Pulmonary artery endothelial cell (primary cell): ENCODE data around the gene NCLN. TPM values are rescaled to one million over a fixed set of nuclear protein-coding genes. Genes with fewer than 3 reads are reported as not detected.
"Not testable (repeated sequence)": the region's sequence is repeated elsewhere in the genome, so short reads cannot be mapped to it uniquely, and the experiment has no call there.

Source experiments
- DNase-seq: peaks from one replicate; pipeline ENCODE4 v3.0.0-alpha.2; 2011; ENCODE audit warnings: low read depth, low spot score
- total RNA-seq: library from RNA; depleted of rRNA; stranded (reverse); fragments of >200 nt; gene quantifications from 2 replicates; pipeline ENCODE4 v1.2.3, GENCODE V29; 2014

The NCLN gene
- total RNA-seq, 1 donor from 2014 or later: 61.1 TPM

DNA sequence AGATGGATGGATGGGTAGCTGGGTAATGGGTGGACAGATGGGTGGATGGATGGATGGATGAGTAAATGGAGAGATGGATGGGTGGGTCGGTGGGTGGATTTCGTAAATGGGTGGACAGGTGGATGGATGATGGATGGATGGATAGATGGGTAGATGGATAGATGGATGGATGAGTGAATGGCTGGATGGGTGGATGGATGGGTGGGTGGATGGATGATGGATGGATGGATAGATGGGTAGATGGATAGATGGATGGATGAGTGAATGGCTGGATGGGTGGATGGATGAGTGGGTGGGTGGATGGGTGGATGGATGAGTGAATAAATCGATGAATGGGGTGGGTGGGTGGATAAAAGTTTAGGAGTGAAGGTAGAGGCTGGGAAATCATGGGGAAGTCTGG is 31.3 kb upstream of the NCLN start:
- not testable (repeated sequence) for DNase-seq

- DNase-seq: peak; percentile 100
Observed at GRCh38 chr19:3154957-3155736, 30.6 kb upstream of the NCLN start.

GRCh38 chr19:3157096-3157845 is 28.5 kb upstream of the NCLN start:
- DNase-seq: no peak

GRCh38 chr19:3159565-3159964 is 26.2 kb upstream of the NCLN start:
- no peak for DNase-seq

GRCh38 chr19:3160219-3160618 is 25.5 kb upstream of the NCLN start:
- no peak for DNase-seq

DNA sequence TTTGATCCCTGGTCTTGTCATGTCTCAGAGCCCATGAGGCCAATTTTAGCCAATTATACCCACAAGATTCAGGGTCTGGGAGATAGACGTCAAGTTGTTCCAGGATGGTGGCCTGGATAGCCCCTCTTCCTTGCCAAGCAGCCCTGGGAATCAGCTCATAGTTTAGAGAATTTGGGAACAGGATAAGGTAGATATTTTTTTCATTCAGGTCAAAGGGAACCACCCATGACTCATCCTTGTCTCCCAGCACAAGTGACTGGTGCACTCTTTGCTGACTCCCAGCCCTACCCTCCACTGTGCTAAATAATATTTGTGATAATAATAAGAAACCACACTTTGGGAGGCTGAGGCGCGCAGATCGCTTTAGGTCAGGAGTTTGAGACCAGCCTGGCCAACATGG is 24.3 kb upstream of the NCLN start:
- no peak for DNase-seq

DNA sequence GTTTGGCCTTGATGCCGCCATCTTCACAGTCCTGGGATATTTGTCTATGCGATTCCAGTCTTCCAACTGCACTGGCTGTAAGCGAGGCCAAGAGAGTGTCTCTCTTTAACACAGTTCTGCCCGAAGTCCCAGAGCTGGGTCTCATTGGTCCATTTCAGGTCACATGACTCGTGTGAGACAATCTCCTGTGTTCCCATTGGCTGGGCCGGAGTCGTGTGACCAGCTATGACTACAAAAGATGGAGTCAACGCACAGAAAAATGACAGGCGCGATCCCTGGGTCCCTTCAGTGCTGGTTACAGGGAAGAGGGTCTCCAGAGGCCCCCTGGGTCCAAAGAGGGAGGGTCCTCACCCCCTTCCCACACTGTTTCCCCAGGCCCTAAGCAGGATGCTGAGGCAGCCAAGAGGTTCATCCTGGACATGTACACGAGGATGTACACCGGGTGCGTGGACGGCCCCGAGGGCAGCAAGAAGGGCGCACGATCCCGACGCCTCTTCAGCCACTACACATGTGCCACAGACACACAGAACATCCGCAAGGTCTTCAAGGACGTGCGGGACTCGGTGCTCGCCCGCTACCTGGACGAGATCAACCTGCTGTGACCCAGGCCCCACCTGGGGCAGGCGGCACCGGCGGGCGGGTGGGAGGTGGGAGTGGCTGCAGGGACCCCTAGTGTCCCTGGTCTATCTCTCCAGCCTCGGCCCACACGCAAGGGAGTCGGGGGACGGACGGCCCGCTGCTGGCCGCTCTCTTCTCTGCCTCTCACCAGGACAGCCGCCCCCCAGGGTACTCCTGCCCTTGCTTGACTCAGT is 23.1 kb upstream of the NCLN start:
- no peak for DNase-seq

GRCh38 chr19:3163230-3163886 is 22.4 kb upstream of the NCLN start:
- DNase-seq: peak; percentile 27

GRCh38 chr19:3163943-3164342 is 21.8 kb upstream of the NCLN start:
- DNase-seq: no peak

DNA sequence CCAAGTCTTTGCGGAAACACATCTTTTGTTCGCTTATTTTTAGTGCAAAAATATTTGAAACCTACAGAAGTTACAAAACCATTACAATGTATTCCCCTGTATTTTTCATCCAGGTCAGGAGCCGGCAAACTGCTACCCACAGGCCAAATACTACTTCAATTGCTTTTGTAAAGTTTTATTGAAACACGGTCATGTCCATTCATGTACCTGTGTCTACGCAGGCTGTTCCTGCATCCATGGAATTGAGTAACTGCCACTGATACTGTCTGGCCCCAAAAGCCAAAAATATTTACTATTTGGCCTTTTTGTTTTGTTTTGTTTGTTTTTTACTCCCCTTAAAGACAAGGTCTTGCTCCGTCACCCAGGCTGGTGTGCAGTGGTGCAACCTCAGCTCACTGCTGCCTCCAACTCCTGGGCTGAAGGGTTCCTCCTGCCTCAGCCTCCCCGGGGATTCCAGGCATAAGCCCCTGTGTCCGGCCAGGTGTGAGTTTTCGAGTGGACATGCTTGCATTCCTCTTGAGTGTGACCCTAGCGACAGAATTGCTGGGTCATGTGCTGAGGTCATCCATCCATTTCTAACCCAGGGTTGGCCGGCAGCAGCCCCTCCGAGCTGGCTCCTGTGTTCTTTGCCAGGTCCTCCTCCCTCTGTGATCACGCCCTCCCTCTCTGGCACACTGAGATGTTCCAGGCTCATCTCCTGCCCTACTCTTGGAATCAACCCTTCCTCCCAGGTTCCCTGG is 18.0 kb upstream of the NCLN start:
- DNase-seq: no peak

DNA sequence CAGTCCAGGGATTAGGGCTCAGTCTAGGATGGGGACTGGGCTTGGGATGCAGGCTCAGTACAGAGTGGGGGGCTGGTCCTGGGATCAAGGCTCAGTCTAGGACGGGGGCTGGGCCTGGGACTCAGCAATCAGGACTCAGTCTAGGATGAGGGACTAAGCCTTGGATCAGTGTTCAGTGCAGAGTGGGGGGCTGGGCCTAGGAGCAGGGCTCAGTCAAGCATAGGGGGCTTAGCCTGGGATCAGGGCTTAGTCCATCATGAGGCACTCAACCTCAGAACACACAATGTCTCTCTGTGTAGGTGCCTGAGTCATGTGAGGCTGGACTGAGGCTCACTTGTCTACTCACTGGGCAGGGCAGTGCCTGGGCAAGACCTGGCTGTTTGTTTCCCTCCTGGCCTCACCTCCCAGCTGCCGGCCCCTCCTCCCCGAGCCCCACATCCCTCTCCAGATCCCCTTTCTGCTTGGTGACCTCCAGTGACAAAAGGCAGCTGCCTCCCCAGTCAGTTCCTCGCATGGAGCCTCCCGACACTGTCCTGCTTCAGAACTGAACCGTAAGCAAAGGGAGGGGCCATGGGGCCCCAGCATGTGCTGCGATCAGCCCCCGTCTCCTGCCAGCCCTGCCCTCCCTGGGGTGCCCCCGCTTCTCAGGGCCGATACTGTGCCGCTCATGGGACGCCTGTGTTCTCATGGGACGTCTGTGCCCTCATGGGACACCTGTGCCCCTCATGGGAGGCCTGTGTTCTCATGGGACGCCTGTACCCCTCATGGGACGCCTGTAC is 13.6 kb upstream of the NCLN start:
- no peak for DNase-seq

DNA sequence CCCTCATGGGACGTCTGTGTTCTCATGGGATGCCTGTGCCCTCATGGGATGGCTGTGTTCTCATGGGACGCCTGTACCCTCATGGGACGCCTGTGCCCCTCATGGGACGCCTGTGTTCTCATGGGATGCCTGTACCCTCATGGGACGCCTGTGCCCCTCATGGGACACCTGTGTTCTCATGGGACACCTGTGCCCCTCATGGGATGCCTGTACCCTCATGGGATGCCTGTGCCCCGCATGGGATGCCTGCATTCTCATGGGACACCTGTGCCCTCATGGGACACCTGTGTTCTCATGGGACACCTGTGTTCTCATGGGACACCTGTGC is 13.1 kb upstream of the NCLN start:
- DNase-seq: not testable (repeated sequence)

DNA sequence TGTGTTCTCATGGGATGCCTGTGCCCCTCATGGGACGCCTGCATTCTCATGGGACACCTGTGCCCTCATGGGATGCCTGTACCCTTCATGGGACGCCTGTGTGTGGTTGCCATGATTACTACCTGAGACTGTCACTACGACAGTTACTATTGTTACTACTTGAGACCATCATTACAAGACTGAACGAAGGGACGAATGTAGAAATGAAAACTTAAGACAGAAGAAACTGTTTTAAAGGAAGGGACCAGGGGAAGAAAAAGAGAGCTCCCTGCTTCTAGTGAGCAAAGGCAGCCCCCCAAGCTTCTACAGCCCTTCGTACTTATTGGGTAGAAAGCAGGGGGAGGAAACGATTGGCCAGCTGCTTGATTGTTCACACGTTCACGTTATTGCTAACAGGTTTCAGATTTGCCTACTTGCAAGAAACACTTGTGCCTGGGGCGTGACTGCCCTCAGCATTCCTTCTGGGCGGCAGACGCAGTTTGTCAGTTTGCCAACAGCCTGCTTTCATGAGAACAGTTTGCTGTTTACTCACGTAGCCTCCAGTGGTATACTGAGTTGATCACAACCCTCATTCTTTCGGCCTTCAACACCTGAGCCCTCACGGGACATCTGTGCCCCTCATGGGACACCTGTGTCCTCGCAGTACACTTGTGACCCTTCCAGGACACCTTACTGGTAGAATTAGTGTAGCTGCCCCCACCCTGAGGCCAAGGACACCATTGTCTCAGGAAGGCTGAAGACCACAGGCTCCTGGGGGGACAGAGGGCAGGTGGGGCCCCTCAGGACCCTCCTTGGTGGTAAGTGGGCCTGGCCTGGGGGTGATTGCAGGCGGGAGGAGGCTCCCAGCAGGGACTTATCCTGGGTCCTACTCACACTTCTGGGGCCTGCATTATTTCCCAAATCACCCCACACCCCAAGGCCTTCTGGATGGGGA is 9.7 kb upstream of the NCLN start:
- DNase-seq: no peak

DNA sequence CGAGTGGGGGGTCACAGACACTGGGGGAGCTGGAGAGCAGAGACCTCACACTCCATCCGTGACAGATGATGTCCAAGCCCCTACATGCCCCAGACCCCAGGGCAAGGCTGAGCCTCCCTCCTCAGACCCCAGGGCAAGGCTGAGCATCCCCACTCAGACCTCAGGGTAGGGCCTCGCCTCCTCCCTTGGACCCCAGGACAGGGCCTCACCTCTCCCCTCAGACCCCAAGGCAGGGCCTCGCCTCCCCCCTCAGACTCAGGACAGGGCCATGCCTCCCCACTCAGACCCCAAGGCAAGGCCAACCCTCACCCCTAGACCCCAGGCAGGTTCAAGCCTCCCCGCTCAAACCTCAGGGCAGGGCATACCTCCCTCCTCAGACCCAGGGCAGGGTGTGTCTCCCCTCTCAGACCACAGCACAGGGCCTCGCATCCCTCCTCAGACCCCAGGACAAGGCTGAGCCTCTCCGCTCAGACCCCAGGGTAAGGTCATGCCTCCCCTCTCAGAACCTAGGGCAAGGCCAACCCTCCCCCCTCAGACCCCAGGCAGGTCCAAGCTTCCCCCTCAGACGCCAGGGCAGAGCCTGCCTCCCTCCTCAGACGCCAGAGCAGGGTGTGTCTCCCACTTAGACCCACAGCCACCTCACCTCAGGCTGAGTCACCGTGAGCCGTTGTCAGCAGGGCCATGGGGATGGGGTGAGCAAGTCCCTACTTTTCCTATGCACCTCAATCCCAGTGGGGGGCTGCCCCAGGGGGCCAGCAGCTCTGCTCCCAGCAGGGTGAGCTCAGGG is 8.8 kb upstream of the NCLN start:
- no peak for DNase-seq

- DNase-seq: no peak
Observed at GRCh38 chr19:3178377-3178972, 7.3 kb upstream of the NCLN start, which contains the start of gene S1PR4. TSS of gene S1PR4 (plus strand) at chr19:3178769. CDS start at chr19:3178793, 24 bp downstream.

GRCh38 chr19:3178973-3179738 is 6.6 kb upstream of the NCLN start:
- no peak for DNase-seq

DNA sequence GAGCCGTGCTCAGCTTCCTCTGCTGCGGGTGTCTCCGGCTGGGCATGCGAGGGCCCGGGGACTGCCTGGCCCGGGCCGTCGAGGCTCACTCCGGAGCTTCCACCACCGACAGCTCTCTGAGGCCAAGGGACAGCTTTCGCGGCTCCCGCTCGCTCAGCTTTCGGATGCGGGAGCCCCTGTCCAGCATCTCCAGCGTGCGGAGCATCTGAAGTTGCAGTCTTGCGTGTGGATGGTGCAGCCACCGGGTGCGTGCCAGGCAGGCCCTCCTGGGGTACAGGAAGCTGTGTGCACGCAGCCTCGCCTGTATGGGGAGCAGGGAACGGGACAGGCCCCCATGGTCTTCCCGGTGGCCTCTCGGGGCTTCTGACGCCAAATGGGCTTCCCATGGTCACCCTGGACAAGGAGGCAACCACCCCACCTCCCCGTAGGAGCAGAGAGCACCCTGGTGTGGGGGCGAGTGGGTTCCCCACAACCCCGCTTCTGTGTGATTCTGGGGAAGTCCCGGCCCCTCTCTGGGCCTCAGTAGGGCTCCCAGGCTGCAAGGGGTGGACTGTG is 5.9 kb upstream of the NCLN start:
- DNase-seq: no peak
